NCI-H1436 (cell line): Measurements from ENCODE around the gene TWIST2.

Source experiments
- DNase-seq: peaks from one replicate; lab custom pipeline; 2025; lab: John Stamatoyannopoulos, UW

TWIST2 gene

DNA sequence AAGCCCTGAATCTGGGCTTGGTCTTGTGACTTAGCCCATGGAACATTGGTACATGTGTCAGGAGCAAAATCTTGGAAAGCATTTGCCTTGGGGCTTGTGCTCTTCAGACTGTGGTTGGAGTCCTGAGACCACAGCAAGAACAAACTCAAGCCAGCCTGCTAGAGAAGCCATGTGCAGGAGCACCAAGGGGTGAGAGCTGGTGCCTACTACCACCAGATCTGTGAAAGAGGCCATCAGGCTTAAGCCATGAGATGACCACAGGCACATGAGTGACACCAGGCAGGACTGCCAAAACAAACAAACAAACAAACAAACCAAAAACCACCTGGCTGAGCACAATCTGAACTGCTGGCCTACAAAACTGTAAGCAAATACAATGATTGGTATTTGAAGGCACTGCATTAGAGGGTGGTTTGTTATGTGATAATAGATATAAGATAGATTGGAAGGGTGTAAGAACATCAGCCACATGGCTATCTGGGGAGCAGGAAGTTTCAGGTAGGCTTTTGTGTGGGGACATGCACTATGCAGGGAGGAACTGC, 9.0 kb upstream of the TWIST2 start:
- DNase-seq, result no peak

DNA sequence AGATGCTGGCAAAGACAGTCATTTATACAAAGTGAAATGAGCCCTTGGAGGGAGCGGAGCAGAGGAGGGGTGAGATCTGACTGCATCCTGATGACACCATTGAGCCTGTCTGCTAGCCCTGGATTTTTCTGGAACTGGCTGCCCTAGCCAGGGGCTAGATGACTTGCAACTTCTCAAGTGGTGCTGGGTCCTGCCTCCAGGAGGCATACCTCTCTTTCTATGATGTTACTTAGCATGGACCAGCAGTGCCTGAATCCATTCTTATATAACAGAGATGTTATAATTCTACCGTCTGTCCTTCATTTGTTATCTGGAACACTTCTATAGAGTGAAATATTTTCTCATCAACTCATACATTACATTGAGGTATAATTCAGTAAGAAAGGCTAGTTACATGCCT, 8.5 kb upstream of the TWIST2 start:
- DNase-seq, result no peak

DNA sequence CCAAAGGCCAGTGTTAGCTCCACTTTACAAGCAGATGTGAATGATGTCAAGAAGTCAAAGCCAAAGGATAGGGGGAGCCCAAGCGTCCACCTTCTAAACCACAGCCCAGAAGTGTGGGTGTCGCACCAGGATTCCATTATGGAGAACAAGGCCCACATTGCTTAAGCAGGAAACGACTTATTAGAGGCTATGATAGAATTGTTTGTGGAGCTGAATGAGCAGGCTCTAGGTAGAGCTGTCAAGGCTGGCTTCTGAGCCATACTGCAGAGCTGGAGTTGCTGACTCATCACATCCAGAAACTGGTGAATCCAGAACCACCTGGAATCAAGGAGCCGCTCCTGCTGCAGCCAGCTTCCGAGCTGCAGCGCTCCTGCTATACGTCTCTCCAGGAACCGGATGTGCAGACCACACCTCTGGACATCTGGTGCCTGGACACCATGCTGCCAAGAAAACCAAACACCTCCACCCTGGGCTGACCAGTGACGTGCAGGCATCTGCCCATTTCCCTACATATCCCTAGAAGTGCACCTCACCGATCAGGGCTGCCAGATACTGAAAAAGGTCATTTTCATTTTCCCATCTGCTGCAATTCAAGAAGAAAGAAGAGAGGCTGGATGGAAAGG, 6.2 kb upstream of the TWIST2 start:
- DNase-seq, result no peak

GRCh38 chr2:238843476-238843875, 4.4 kb upstream of the TWIST2 start:
- DNase-seq, result no peak

GRCh38 chr2:238845583-238846377, 2.1 kb upstream of the TWIST2 start:
- DNase-seq, result no peak

- DNase-seq, result no peak
Measured at GRCh38 chr2:238846378-238846627, 1.6 kb upstream of the TWIST2 start.

DNA sequence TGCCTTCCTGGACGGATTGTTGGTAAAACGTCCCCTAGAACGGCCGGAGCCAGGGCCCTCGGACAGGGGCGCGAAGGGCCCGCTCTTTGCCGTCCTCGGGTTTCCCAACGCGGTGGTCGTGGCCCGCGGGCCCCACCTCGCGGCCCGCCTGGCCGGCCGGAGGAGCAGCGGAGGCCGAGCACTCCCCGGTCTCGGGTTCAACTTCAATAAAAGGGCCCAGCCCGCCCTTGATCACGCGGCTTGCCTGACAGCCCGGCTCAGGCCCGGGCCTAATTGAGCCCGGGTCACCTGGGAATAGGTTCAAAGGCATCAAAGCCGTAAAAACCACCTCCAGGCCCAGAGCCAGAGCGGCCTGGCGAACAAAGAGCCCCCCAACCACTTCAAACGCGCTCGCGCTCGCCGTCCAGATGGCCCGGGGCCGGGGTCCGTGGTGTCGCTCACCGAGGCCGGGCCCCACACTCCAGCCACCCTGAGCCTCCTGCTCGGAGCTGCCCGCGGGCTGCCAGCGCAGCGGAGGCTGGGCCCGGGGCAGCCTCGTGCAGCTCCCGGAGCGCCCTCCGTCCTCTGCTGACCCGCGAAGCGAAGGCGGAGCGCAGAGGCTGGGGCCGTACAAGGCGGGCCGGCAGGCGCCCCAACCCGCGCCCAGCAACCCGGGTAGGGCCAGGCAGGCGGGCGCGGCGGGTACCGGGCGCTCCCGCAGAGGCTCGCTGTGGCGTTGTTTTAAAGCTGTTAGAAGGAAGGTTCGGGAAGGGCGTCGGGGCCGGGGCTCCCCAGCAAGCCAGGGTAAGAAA, 1.1 kb upstream of the TWIST2 start:
- no peak for DNase-seq

GRCh38 chr2:238847419-238847801, 475 bp upstream of the TWIST2 start:
- no peak for DNase-seq

DNA sequence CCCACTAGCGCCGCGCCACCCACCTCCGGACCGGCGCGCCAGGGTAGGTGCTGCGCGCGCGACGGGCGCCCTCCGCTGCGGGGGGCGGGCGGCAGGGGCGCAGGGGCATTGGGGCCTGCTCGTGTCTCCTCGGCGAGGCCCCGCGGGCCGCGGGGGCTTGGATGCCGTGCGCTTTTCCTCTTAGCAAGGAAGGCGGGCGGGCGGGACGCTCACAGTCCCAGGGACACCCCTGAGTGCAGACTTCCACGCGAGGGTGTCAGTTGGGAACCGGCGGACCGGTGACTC, 748 bp downstream of the TWIST2 start:
- no peak for DNase-seq

DNA sequence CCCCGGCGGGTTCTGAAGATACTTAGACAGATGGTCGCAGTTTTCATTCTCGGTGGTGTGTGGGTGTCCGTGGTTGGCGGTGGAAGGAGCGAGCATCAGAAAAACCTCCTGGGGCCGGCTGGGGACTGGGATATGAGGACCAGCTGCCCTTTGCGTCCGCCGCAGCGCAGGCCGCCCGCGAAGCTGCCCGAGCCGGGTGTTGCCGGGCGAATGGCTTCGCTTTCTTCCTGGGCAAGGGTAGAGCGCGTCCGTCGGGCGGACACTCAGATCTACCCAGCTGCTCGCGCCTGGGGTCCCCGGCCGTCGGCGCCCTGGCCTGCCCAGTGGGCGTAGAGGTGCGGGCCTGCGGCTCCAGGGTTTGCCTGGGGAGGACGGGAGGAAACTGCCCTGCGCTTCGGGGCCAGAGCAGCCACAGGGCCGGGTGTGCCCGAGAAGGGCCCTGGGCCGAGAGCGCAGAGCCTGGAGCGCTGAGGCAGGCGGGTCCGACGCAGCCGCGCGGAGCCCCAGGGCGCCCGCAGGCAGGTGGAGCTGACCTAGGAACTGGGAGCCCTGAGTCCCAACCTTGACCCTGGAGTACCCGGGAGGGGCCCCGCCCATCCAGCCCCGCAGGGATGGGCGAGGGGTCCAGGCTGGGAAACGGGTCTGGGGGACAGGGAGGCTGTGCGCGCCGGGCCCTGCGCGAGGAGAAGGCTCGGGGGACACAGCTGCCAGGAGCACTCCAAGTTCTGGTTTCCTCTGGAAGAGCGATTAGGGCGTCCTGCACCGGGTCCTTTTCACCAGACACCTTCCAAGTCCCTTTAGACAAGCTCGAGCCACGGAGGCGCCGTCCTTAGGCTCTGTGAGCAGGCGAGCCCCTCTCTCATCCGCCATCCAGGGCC, 1.3 kb downstream of the TWIST2 start:
- DNase-seq, result no peak

DNA sequence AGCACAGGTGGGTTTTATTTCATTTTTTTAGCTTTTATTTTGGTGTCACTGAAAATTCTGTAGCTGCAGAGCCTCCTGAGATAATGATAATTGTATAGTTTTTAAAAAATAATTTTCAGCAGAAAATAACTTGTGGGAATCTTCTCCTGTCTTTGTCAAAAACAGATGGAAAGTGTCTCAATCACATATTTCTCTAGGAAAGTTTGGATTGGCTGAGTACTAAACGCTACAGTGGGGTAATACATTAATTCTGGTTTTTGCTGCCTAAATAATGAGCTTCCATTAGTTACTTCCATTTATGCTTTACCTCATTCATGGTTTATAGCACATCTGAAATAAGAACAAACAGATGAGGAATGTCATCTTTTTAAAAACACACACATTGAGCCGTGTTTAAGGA, 2.2 kb downstream of the TWIST2 start:
- DNase-seq, result no peak

DNA sequence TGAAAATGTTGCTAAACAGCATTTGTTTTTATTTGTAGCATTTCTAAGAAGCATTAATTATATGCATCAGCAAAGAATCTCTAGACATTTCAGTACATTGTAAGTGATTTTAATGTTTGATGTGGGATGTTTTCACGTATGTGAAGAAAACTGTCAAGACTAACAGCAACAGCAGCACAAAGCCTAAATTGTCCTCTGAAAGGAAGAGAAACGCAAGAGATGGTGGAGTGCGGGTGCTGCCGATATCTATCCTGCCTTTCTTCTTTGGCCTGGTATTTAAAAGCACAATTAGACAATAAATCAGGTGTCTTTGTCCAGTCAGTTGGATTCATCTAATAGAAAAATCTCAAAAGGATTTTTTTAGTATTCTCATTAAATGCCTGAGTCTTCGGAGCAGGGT, 3.1 kb downstream of the TWIST2 start:
- no peak for DNase-seq

DNA sequence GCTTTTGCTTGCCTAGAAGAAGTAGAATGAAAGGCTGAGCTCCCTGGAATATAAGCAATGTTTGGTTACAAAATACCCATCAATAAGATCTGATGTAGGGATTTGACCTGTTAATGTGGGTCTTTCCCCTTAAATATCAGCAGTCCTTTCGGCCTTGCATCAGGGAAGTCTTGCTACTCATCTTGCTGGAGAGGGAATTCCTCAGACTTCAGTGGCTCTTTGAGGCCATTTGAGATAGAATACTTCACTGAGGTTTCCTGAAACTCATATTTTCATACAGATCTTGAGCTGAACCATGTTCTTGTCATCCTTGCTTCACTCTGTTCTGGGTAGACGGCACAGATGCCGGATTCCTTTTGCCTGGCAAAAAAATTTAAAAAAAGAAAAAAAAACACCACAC, 3.9 kb downstream of the TWIST2 start:
- DNase-seq, result no peak

DNA sequence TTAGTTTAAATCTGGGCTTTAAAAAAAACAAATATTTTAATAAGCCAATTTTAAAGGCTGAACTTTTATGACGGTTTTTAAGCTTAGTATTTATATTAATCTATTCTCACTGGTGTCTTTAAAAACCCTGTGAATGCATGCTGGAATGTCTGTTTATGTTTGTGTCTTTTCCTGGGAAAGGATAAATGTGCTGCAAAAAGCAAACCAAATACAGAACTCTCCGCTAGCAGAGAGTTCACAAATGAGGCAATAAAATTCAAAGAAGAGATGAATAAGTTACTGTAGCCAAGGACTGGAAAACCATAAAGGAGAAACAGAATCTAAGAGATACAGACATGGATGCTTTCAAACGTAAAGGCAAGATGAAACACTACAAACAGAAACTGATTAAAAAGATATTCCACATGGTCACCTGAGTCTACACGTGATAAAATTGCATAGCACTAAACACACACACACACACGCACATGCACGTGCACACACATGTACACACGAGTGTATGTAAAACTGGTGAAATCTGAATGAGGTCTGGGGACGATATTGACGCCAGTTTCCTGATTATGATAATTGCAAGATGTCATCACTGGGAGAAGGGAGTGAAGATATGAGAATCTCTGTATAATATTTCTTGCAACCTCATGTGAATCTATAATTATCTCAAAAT, 4.5 kb downstream of the TWIST2 start:
- DNase-seq, result no peak

- no peak for DNase-seq
Measured at GRCh38 chr2:238853218-238853617, 5.3 kb downstream of the TWIST2 start.

- DNase-seq, result no peak
Measured at GRCh38 chr2:238853721-238854120, 5.8 kb downstream of the TWIST2 start.

GRCh38 chr2:238854246-238854645, 6.4 kb downstream of the TWIST2 start:
- no peak for DNase-seq

DNA sequence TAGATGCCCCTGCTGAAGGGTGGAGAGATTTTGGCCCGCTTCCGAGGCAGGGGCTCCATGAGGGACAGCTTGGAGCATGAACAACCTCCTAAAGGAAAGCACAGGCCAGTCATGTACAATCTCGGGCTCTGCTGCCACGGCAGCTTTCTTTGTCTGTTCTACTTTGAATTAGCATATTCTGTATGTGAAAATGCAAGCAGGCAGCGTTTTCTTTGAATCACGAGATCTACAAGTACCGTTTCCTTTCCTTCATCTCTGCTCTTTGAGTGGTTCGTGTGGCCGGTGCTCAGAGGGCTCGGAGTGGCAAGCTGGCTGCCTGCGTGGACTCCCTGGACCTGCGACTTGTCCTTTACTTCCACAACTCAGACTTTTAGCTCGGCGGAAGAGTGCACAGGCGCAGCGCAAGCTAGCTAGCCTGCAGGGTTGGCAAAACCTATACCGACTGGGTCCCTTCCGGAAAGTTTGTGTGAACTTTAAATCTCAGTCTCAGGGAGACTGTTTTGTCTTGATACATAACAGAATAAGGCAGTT, 6.9 kb downstream of the TWIST2 start:
- DNase-seq, result no peak

- no peak for DNase-seq
Measured at GRCh38 chr2:238855299-238855698, 7.4 kb downstream of the TWIST2 start.

DNA sequence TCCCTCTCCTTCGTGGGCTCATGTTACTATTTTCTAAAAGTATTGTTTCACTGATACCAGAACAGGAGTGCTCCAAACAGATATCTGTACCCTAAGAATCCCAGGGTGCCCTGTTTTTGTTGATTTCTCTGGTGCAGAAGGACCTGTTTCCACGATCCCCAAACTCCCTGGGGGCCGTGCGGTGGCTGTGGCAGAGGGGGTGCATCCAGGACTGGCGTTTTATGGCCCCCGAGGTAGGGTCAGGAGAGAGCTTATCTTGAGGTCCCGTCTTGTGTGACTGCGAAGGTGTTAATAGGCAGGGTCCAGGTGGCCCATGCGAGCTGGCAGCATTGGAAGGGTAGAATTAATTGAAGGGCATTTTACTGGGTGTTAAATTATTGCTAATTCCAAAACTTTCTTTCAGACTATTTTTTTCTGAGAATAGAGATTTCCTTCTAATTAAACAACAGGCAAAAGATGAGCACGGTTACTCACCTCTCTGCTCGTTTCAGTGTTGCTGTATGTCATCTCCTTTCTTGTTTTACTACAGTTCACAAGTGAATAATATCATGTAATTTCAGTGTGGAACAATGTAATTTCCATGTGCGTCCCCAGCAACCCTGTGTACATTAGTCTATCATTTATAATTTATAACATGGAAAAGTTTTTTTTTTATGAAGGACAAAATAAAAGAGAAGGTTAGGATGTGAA, 8.2 kb downstream of the TWIST2 start:
- no peak for DNase-seq
